ENCODE results near the gene ST3GAL4. TPM values are rescaled to one million over a fixed set of nuclear protein-coding genes. Genes with fewer than 3 reads are reported as not detected.
A peak's percentile ranks its signal among the peaks of the same experiment; 100 is the strongest.

ST3GAL4 gene
- total RNA-seq, 1 experiment from 2014 or later, result 13.6 TPM

- Histone ChIP-seq H4K5ac (ENCODE audit: insufficient read length, low read depth, low read length) (no peak overlapping the region), H3K4me1 (ENCODE audit: insufficient read depth, low read length) (peaks cover 6% of the 10 kb centered on the region), H3T11ph (ENCODE audit: low read length) (no peak overlapping the region), H3K27me3 (ENCODE audit: insufficient read depth, low read length) (no peaks in the 10 kb centered on the region), H4K8ac (replicated peaks; ENCODE audit: insufficient read length, low read depth, low read length) (no peak overlapping the region), H3K23ac (ENCODE audit: insufficient read length, low read depth, low read length) (no peak overlapping the region), H3K18ac (ENCODE audit: insufficient read length, low read depth, low read length) (no peak overlapping the region), H3K14ac (ENCODE audit: insufficient read depth, low read length) (no peak overlapping the region), H3K9me3 (ENCODE audit: control insufficient read depth, low read depth, low read length) (no peaks in the 10 kb centered on the region), H2BK5ac (ENCODE audit: insufficient read length, low read length) (no peak overlapping the region), H4K91ac (ENCODE audit: insufficient read length, low read depth, low read length) (no peak overlapping the region), H3K27ac (ENCODE audit: insufficient read length, low read depth, low read length) (no peak overlapping the region), H3K9ac (ENCODE audit: extremely low read depth, insufficient read length, low read length) (no peak overlapping the region), H3K4me2 (ENCODE audit: insufficient read depth, insufficient read length, low read length) (no peak overlapping the region), H2BK120ac (ENCODE audit: low read depth, low read length, poor library complexity, severe bottlenecking) (no peak overlapping the region), H3K23me2 (ENCODE audit: insufficient read length, low read depth, low read length, poor library complexity, severe bottlenecking) (peaks cover 5% of the 10 kb centered on the region), H2AFZ (ENCODE audit: low read length) (no peak overlapping the region), H2BK12ac (ENCODE audit: insufficient read length, low read depth, low read length) (no peak overlapping the region), H2BK20ac (ENCODE audit: low read depth, low read length, poor library complexity, severe bottlenecking) (no peak overlapping the region), H3K79me1 (ENCODE audit: insufficient read depth, low read depth, low read length, poor library complexity, severe bottlenecking) (no peaks in the 10 kb centered on the region), H2BK15ac (ENCODE audit: low read depth, low read length) (no peak overlapping the region), H3K79me2 (ENCODE audit: insufficient read depth, low read length) (peaks cover 4% of the 10 kb centered on the region; the same call in 1 of the 2 replicates), H4K20me1 (ENCODE audit: control insufficient read depth, insufficient read depth, insufficient read length) (no peaks in the 10 kb centered on the region), H2AK5ac (ENCODE audit: insufficient read length, low read length) (no peak overlapping the region), H3K4ac (ENCODE audit: low read depth, low read length) (no peak overlapping the region), H3K56ac (ENCODE audit: insufficient read length, low read depth, low read length) (no peak overlapping the region)
- Mint-ChIP-seq H3K27me3 (ENCODE audit: low read depth) (no peaks in the 10 kb centered on the region; the same call in 1 of the 2 replicates), H3K27ac (peak overlapping the region in 1 of 3 experiments; percentile 73; a peak in 1 of 7 replicates), H3K9me3 (no peaks in the 10 kb centered on the region; a peak in 1 of 5 replicates), H3K4me1 (peaks cover 42 to 58% of the 10 kb centered on the region in 2 experiments), H3K4me3 (0 out of 5 replicates have a peak overlapping the region, but pooled peaks of 1 of the 2 experiments have one; percentile 12), H3K36me3 (ENCODE audit: insufficient read depth in 1 of 3, low read depth in 3 of 3) (peaks cover 7 to 16% (median 15%) of the 10 kb centered on the region in 3 experiments; a peak in 6 of 7 replicates)
- TF ChIP-seq CTCF (conservative IDR thresholded peaks at IDR 0.05), result no peak
- WGBS (ENCODE audit: extremely low coverage, insufficient read length, low lambda C conversion rate), result no CpG with 5 or more reads among the region's 3 CpGs
- DNase-seq, result no peak
These were observed 3.3 kb upstream of the ST3GAL4 start for GRCh38 chr11:126352163-126352562.

All from H9 (cell line).